Glutamatergic neuron (in vitro differentiated cells): ENCODE measurements around the gene TSPAN31. TPM values are rescaled to one million over a fixed set of nuclear protein-coding genes. Genes with fewer than 3 reads are reported as not detected.
"Not testable (repeated sequence)": the region's sequence is repeated elsewhere in the genome, so short reads cannot be mapped to it uniquely, and the experiment has no call there.

Experiments used
- DNase-seq: peaks from one replicate; pipeline ENCODE4 v3.0.0; 2022
- H3K27ac Mint-ChIP-seq: one replicate; pipeline ENCODE4 v1.8.0; 2020; ENCODE audit warnings: mild to moderate bottlenecking, mixed read lengths, inconsistent platforms; ENCODE audit not compliant: unreplicated experiment
- H3K27me3 Mint-ChIP-seq: one replicate; pipeline ENCODE4 v1.8.0; 2020; ENCODE audit warnings: mild to moderate bottlenecking, moderate library complexity, mixed read lengths, inconsistent platforms; ENCODE audit not compliant: unreplicated experiment
- H3K36me3 Mint-ChIP-seq: one replicate; pipeline ENCODE4 v1.8.0; 2020; ENCODE audit warnings: mild to moderate bottlenecking, mixed read lengths, inconsistent platforms; ENCODE audit not compliant: unreplicated experiment
- H3K4me1 Mint-ChIP-seq: one replicate; pipeline ENCODE4 v1.8.0; 2020; ENCODE audit warnings: mild to moderate bottlenecking, low read depth, mixed read lengths, inconsistent platforms; ENCODE audit not compliant: unreplicated experiment
- H3K4me3 Mint-ChIP-seq: one replicate; pipeline ENCODE4 v1.8.0; 2020; ENCODE audit warnings: mild to moderate bottlenecking, mixed read lengths, inconsistent platforms; ENCODE audit not compliant: unreplicated experiment
- H3K9me3 Mint-ChIP-seq: one replicate; pipeline ENCODE4 v1.8.0; 2020; ENCODE audit warnings: mild to moderate bottlenecking, moderate library complexity, mixed read lengths, inconsistent platforms; ENCODE audit not compliant: unreplicated experiment
- total RNA-seq: library from RNA; stranded (reverse); fragmentation: NEBNext Ultra II Directional; extraction: Animal tissue kit (Norgen Biotek cat#: 25700); gene quantifications from one replicate; pipeline ENCODE4 v1.2.1, GENCODE V29; 2021; ENCODE audit not compliant: unreplicated experiment
- TF ChIP-seq, protein P1 (sequence below): fragments of 200-600 bp; sonication (generic); IDR thresholded peaks from one replicate; pipeline ENCODE4 v1.5.0; 2021; ENCODE audit not compliant: partially characterized antibody, unreplicated experiment

Gene TSPAN31
- total RNA-seq, 1 donor from 2014 or later: 27.2 TPM

DNA sequence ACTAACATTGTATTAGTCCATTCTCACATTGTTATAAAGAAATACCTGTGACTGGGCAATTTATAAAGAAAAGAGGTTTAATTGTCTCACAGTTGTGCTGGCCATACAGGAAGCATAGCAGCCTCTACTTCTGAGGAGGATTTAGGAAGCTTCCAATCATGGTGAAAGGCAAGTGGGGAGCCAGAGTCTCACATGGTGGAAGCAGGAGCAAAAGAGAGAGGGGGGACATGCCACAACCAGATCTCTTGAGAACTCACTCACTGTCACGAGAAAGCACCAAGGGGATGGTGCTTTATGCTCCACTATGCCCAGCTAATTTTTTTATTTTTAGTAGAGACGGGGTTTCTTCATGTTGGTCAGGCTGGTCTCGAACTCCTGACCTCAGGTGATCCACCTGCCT, 37.6 kb upstream of the TSPAN31 start:
- no peak for DNase-seq
- H3K27me3 Mint-ChIP-seq: no peaks in the 10 kb centered on the region
- H3K9me3 Mint-ChIP-seq: peaks cover 2% of the 10 kb centered on the region
- H3K27ac Mint-ChIP-seq: no peak overlapping the region
- H3K4me1 Mint-ChIP-seq: no peaks in the 10 kb centered on the region
- TF ChIP-seq, protein P1, sequence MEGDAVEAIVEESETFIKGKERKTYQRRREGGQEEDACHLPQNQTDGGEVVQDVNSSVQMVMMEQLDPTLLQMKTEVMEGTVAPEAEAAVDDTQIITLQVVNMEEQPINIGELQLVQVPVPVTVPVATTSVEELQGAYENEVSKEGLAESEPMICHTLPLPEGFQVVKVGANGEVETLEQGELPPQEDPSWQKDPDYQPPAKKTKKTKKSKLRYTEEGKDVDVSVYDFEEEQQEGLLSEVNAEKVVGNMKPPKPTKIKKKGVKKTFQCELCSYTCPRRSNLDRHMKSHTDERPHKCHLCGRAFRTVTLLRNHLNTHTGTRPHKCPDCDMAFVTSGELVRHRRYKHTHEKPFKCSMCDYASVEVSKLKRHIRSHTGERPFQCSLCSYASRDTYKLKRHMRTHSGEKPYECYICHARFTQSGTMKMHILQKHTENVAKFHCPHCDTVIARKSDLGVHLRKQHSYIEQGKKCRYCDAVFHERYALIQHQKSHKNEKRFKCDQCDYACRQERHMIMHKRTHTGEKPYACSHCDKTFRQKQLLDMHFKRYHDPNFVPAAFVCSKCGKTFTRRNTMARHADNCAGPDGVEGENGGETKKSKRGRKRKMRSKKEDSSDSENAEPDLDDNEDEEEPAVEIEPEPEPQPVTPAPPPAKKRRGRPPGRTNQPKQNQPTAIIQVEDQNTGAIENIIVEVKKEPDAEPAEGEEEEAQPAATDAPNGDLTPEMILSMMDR: no peak
- no peak overlapping the region for H3K4me3 Mint-ChIP-seq
- H3K36me3 Mint-ChIP-seq: peaks cover 22% of the 10 kb centered on the region

DNA sequence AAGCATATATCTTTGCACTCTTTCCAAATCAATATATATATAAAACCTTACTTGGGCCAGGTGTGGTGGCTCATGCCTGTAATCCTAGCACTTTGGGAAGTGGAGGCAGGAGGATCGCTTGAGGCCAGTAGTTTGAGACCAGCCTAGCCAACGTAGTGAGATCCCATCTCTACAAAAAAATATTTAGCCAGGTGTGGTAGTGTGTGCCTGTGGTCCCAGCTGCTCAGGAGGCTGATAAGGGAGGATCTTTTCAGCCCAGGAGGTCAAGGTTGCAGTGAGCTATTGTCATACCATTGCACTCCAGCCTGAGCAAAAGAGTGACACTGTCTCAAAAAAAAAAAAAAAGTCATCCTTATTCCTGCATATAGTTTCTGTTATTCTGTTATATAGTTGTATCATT, 36.5 kb upstream of the TSPAN31 start:
- no peak for DNase-seq
- H3K36me3 Mint-ChIP-seq: peaks cover 14% of the 10 kb centered on the region
- no peaks in the 10 kb centered on the region for H3K9me3 Mint-ChIP-seq
- TF ChIP-seq, protein P1: no peak
- H3K27ac Mint-ChIP-seq: no peak overlapping the region
- H3K4me3 Mint-ChIP-seq: no peak overlapping the region
- peaks cover 4% of the 10 kb centered on the region for H3K4me1 Mint-ChIP-seq
- no peaks in the 10 kb centered on the region for H3K27me3 Mint-ChIP-seq

DNA sequence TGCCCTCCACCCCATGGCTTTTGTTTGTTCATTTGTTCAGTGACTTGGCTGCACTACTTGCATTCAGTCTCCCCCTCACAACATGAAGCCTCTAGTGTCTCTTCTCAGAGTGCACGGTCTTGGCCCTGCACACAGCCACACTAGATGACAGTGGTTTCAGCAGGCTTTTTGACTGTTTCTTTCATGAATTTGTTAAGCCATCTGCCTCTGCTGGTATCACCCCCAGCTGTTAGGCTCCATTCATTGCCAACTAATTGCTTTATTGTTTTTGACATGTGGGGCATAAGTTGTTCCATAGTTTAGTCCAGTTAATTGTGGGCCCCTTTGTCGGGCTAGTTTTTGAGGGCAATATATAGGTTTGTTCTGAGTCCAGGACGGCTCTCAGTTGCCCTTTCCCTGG, 32.1 kb upstream of the TSPAN31 start:
- Mint-ChIP-seq H3K4me1 (peaks cover 4% of the 10 kb centered on the region), H3K27me3 (no peaks in the 10 kb centered on the region)
- no peak for DNase-seq

DNA sequence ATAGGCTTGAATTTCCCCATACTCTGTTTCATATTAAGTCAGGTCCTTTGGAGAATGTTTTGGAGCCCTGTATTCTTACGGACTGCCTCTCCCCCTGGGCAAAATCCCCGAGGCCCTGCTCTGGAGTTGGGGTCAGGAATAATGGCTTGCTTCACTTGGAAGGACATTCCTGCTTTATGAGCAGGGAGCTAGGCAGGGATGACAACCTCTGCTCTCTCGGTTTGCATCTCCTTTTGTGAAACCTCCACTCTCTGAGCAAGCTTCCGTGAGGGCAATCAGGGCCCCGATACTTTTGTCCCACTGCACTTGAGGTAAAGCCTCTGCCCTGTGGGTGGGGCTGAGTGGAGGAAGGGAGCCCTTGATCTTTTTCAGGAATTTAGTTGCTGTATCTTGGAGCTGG, 31.6 kb upstream of the TSPAN31 start:
- DNase-seq: no peak
- TF ChIP-seq, protein P1: no peak
- Mint-ChIP-seq H3K4me1 (peaks cover 4% of the 10 kb centered on the region), H3K4me3 (peak overlapping the region; percentile 34), H3K9me3 (no peaks in the 10 kb centered on the region), H3K36me3 (peaks cover 12% of the 10 kb centered on the region), H3K27ac (no peak overlapping the region), H3K27me3 (no peaks in the 10 kb centered on the region)

More for the DNA sequence above, 32.1 kb upstream of the TSPAN31 start:
- no peaks in the 10 kb centered on the region for H3K9me3 Mint-ChIP-seq
- TF ChIP-seq, protein P1: no peak
- no peak overlapping the region for H3K4me3 Mint-ChIP-seq
- H3K36me3 Mint-ChIP-seq: peaks cover 8% of the 10 kb centered on the region
- peak overlapping the region; percentile 64 for H3K27ac Mint-ChIP-seq

DNA sequence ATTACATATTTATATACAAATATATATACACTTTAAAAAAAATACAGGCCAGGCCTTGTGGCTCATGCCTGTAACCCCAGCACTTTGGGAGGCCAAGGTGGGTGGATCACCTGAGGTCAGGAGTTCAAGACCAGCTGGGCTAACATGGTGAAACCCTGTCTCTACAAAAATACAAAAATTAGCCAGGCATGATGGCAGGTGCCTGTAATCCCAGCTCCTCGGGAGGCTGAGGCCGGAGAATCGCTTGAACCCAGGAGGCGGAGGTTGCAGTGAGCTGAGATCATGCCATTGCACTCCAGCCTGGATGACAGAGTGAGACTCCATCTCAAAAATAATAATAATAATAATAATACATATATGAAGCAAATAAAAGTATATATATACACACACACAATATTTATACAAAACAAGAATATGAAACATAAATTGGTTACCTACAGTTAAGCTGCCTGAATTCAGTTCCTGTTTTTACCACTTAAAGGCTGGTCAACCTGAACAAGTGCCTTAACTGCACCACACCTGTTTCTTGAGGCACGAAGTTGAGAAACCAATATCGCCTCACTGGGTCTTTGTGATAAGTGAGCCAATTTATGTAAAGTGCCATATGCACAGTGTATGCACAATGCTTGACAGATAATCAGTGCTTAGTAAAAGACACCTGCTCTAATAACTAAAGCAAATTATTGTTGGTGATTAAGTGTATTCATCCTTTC, 29.6 kb upstream of the TSPAN31 start:
- not testable (repeated sequence) for H3K27ac Mint-ChIP-seq, H3K9me3 Mint-ChIP-seq, H3K4me3 Mint-ChIP-seq, H3K4me1 Mint-ChIP-seq, H3K27me3 Mint-ChIP-seq, DNase-seq
- peaks cover 23% of the 10 kb centered on the region for H3K36me3 Mint-ChIP-seq
